Measurements from ENCODE around the gene TCF4.

Gene TCF4

DNA sequence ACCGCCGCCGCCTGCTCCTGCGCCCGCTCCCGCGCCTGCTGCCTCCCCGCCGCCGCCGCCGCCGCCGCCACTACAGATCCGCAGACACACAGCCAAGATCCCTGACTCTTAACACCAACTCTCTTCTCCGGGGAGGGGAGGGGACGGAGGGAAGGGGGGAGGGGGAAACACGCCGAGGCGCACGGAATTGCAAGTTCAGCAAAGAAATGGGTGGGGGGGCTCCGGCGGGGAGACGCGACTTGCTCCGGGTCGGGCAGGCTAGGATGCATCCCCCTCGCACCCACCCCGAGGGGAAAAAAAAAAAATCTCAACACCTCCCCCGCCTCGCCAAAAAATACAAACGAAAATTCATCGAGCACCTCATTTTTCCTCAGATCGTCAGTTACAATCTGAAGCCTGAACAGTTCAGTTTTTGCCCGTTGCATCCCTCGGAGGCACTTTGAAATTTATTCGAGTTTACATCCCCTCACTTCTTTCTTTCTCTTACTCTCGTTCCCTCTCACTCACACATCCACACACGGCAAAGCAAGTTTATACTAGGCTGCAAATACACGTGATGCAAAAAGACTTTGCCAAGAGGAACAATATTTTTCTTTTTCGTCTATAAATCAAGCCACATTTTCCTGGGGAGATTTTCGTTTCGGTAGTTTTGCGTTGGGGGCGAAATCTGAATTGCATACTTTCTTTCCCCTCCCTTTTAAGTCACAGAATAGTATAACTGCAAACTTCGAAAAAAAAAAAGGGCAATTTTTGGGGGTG is at the start of gene TCF4:
TSS of gene TCF4 (minus strand) at position 82 of the 759 bp plus-strand sequence. CDS start 1,076 bp downstream, outside the sequence.
- TF ChIP-seq, protein P1, sequence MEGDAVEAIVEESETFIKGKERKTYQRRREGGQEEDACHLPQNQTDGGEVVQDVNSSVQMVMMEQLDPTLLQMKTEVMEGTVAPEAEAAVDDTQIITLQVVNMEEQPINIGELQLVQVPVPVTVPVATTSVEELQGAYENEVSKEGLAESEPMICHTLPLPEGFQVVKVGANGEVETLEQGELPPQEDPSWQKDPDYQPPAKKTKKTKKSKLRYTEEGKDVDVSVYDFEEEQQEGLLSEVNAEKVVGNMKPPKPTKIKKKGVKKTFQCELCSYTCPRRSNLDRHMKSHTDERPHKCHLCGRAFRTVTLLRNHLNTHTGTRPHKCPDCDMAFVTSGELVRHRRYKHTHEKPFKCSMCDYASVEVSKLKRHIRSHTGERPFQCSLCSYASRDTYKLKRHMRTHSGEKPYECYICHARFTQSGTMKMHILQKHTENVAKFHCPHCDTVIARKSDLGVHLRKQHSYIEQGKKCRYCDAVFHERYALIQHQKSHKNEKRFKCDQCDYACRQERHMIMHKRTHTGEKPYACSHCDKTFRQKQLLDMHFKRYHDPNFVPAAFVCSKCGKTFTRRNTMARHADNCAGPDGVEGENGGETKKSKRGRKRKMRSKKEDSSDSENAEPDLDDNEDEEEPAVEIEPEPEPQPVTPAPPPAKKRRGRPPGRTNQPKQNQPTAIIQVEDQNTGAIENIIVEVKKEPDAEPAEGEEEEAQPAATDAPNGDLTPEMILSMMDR (IDR thresholded peaks at IDR 0.05): no peak

DNA sequence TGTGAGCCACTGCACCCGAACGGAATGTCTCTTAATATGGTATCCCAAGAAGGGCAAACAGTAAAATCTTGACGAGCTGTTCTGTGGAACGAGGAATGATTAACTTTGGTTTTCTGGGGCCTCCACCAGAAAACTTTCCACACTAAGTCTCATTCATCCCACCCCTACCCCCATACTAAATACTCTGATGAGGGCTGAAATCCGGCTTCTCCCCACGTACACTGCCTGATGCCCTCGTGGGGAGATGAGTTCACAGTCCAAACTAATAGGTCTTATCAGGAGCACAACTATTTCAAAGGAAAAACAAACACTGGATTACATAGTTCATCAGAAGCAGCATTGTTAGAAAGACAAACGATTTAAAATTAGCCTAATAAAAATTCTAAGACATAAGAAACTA is 49.2 kb upstream of the TCF4 start:
- TF ChIP-seq, protein P1 (IDR thresholded peaks at IDR 0.05): no peak

DNA sequence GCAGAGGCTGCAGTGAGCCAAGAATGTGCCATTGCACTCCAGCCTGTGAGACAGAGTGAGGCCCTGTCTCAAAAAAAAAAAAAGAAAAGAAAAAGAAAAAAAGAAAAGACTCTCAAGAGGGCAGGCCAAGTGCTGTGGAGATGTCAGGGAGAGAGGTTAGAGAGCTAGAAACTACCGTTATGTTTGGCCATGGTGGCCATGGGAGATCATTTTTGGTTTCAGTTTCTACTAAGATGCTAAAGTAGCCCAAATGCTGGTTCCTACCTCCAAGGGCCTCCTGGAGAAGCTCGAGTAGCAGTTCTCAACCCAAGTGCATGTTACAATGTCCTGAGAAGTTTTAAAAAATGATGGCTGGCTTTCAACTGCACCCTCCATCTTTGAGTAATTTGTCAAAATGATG is 47.4 kb upstream of the TCF4 start:
- TF ChIP-seq, protein P1 (IDR thresholded peaks at IDR 0.05): no peak

DNA sequence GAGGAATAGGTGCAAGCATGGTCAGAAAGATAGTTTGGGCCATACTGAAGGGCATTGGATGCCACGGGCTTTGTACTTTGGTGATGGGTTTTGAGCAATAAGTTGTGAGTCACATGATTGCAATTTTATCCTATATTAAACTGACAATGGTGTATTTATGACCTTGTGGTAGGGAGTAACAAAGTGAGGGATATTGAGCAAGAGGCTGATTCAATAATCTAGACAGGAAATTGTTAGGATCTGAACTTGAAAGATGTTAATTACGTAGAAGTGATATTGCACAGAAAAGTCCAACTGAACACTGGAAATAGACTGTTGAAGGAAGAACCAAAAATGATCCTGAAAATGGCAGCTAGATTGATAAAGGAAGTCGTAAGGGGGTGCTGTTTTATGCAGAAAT is 46.6 kb upstream of the TCF4 start:
- TF ChIP-seq, protein P1 (IDR thresholded peaks at IDR 0.05): no peak

DNA sequence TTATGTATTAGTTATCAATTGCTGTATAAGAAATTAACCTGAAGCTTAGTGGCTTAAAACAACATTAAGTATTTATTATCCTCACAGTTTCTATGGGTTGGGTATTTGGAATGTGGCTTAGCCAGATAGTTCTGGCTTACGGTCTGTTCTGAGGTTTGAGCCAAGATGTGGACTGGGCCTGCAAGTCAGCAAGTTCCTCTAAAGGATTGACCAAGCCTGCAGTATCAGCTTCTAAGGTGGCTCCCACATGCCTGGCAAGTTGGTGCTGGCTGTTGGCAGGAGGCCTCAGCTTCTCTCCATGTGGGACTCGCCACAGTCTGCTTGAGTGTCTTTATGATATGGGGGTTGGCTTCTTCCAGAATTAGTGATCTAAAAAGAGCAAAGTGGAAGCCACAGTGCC is 45.0 kb upstream of the TCF4 start:
- TF ChIP-seq, protein P1 (IDR thresholded peaks at IDR 0.05): no peak

DNA sequence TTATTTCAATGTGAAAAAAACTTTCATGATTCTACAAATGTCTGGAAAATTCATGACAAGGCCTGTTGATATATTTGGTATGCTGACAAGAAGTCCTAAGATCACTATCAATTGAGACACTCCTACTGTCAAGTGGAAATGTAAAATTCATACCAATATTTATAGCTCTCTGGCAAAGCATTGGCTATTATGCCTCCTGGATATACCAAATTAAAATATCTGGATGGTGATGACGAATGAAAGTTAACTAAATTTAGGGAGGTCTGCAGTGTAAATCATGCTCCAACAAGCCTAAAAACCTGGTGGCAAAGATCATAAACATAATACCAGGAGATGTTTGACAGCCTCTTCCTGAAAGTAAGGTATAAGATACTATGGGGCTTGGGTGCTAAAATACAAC is 41.1 kb upstream of the TCF4 start:
- TF ChIP-seq, protein P1 (IDR thresholded peaks at IDR 0.05): no peak

DNA sequence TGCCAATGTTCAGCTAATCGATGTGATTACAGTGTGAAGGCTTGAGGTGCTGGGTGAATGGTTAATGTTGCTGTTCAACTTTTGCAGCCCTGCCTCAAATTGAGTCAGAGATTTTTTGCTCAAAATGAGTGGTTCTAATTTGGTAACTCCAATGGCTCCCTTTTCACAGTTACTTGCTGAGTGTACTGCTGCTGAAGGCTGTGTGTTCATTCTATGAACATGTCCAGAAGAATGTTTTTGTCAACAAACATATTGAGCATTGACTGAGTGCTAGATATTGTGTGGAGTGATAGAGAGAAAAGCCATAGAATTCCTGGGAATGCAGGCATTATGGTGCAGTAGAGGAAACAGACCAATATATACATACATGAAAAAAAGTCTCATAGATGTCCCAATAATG is 39.0 kb upstream of the TCF4 start:
- TF ChIP-seq, protein P1 (IDR thresholded peaks at IDR 0.05): no peak

DNA sequence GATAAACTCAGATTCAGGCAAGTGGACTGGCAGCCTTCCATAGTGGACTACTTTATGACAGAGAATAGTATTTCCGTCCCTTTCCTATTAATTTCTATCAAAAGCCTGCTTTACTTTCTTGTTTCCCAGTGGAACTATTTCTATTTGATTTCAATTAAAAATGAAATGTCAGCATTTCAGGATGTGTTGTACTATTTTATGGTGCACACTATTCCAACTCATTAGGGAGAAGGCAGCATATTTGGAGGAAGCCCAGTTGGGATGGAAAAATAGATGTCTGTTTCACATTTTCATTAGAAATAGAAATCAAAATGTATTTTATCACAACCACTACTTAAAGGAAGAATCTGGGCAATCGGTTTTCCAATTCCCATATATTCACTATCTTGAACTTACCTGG is 37.9 kb upstream of the TCF4 start:
- TF ChIP-seq, protein P1 (IDR thresholded peaks at IDR 0.05): no peak

Measured in LNCAP (cell line).